K562 (cell line): ENCODE measurements around the gene PIM3. TPM values are rescaled to one million over a fixed set of nuclear protein-coding genes. Genes with fewer than 3 reads are reported as not detected.

ENCODE experiments used
- ATAC-seq: fragments of 200-7000 bp; cut with Tn5 transposase; 3 replicates; pipeline ENCODE4 v1.9.1; 2020; ENCODE audit warnings: moderate library complexity
- BruUV-seq: library from RNA; stranded (reverse); fragments of 400-500 nt; replicated peaks from 2 replicates; lab custom pipeline; 2021; lab: Mats Ljungman, UMichigan
- CTCF ChIA-PET: fragments of 300-600 bp; formaldehyde crosslinking; extraction: SDS; loops from one replicate; lab custom pipeline; 2021; ENCODE audit warnings: low intra/inter-chr PET ratio; lab: Yijun Ruan, JAX
- POLR2A ChIA-PET: fragments of 300-600, 350-650 bp; sonication (Branson Sonifier 250); formaldehyde crosslinking; extraction: SDS; loops from one replicate; lab custom pipeline; 2021; ENCODE audit warnings: antibody characterized with exemption, inconsistent platforms; lab: Yijun Ruan, JAX
- DNase-seq, 4 experiments: peaks; one replicate each; pipeline versions ENCODE4 v3.0.0 to v3.0.0-alpha.2; 2011 to 2018; ENCODE audit warnings: low spot score in 3 of 4, mixed read lengths in 3 of 4; ENCODE audit errors: extremely low read depth in 1 of 4
- FAIRE-seq: peaks from 2 replicates; lab custom pipeline; 2011; peaks lifted over from hg19 to GRCh38; lab: Jason Lieb, UNC
- H2AFZ ChIP-seq: 2 replicates; pipeline ENCODE4 v1.6.0; 2011; ENCODE audit warnings: low read depth, low read length, control low read depth, inconsistent platforms
- H3K27ac ChIP-seq: fragments of 200-600 bp; 3 replicates; pipeline ENCODE4 v1.8.0; 2011; ENCODE audit warnings: low read depth, mild to moderate bottlenecking, control low read depth, inconsistent platforms, low read length, moderate library complexity, mixed read lengths; ENCODE audit errors: extremely low read depth
- H3K27me3 ChIP-seq, 2 experiments: fragments of 300-600 bp in 1 of 2; 2 replicates in 1 of 2; 3 replicates in 1 of 2; pipeline versions ENCODE4 v1.6.0 to v1.8.0; 2011; ENCODE audit warnings: inconsistent platforms in 2 of 2, low read length in 2 of 2, mild to moderate bottlenecking in 1 of 2, mixed read lengths in 1 of 2, moderate library complexity in 1 of 2; ENCODE audit not compliant: control insufficient read depth in 2 of 2, insufficient read depth in 2 of 2
- H3K36me3 ChIP-seq: fragments of 300-600 bp; 3 replicates; pipeline ENCODE4 v1.8.0; 2011; ENCODE audit warnings: mild to moderate bottlenecking, low read length, inconsistent platforms; ENCODE audit not compliant: control insufficient read depth, insufficient read depth
- H3K4me1 ChIP-seq, 2 experiments: fragments of 200-600 bp in 1 of 2; replicated peaks in 1 of 2; 2 replicates in 1 of 2; 3 replicates in 1 of 2; pipeline versions ENCODE4 v1.5.1 to v1.8.0; 2011; ENCODE audit warnings: inconsistent platforms in 2 of 2, low read length in 2 of 2, mild to moderate bottlenecking in 1 of 2, mixed read lengths in 1 of 2, moderate library complexity in 1 of 2; ENCODE audit not compliant: control insufficient read depth in 2 of 2, insufficient read depth in 2 of 2
- H3K4me2 ChIP-seq: 2 replicates; pipeline ENCODE4 v1.6.1; 2011; ENCODE audit warnings: low read length, control low read depth, inconsistent platforms, mixed read lengths; ENCODE audit not compliant: insufficient read depth
- H3K4me3 ChIP-seq: fragments of 200-600 bp; sonication (generic), shearing (Covaris generic); 2 replicates; pipeline ENCODE4 v1.5.1; 2016; ENCODE audit warnings: control low read depth, inconsistent platforms
- H3K79me2 ChIP-seq: fragments of 200-600 bp; 3 replicates; pipeline ENCODE4 v1.8.0; 2011; ENCODE audit warnings: low read length, inconsistent platforms; ENCODE audit not compliant: control insufficient read depth, insufficient read depth
- H3K9ac ChIP-seq, 2 experiments: 2 replicates each; pipeline versions ENCODE4 v1.6.0 to v1.6.1; 2011; ENCODE audit warnings: low read depth in 2 of 2, low read length in 2 of 2, control low read depth in 1 of 2, inconsistent platforms in 1 of 2, mild to moderate bottlenecking in 1 of 2, mixed read lengths in 1 of 2; ENCODE audit not compliant: insufficient read depth in 1 of 2
- H3K9me1 ChIP-seq: one replicate; pipeline ENCODE4 v1.6.0; 2011; ENCODE audit warnings: inconsistent platforms, mild to moderate bottlenecking, low read length, moderate library complexity; ENCODE audit not compliant: control insufficient read depth, insufficient read depth
- H3K9me3 ChIP-seq: replicated peaks from 2 replicates; pipeline ENCODE4 v1.5.1; 2011; ENCODE audit warnings: low read depth, low read length, inconsistent platforms; ENCODE audit not compliant: control insufficient read depth, insufficient read depth
- H4K20me1 ChIP-seq: replicated peaks from 2 replicates; pipeline ENCODE4 v1.6.1; 2011; ENCODE audit warnings: low read length, inconsistent platforms, mixed read lengths; ENCODE audit not compliant: control insufficient read depth, insufficient read depth
- ATF6 ChIP-seq: sonication (generic); formaldehyde crosslinking; IDR thresholded peaks from 2 replicates; pipeline ENCODE4 v1.4.0; 2020; ENCODE audit warnings: mild to moderate bottlenecking, missing genetic modification reagents
- CEBPG ChIP-seq, 3 experiments: fragments of 200-800 bp in 1 of 3; sonication (Bioruptor generic) in 1 of 3; sonication (generic) in 1 of 3; formaldehyde crosslinking in 1 of 3; IDR thresholded peaks in 2 of 3; conservative IDR thresholded peaks in 1 of 3; 2 replicates each; pipeline versions ENCODE4 v1.6.1 to v1.8.0; 2016 to 2022; ENCODE audit warnings: missing compliant biosample characterization in 2 of 3, missing genetic modification characterization in 2 of 3, mild to moderate bottlenecking in 1 of 3, missing genetic modification reagents in 1 of 3
- ELF4 ChIP-seq: fragments of 450-650 bp; formaldehyde crosslinking; IDR thresholded peaks from 2 replicates; pipeline ENCODE4 v1.4.0; 2022; ENCODE audit warnings: missing genetic modification characterization
- HDAC2 ChIP-seq: fragments of 450-650 bp; IDR thresholded peaks from 2 replicates; pipeline ENCODE4 v1.6.1; 2016; ENCODE audit warnings: mild to moderate bottlenecking
- HNRNPUL1 ChIP-seq: fragments of 200-400 bp; formaldehyde crosslinking; IDR thresholded peaks from 2 replicates; pipeline ENCODE4 v1.6.1; 2017; ENCODE audit warnings: low read length
- JUNB ChIP-seq: fragments of 450-650 bp; formaldehyde crosslinking; conservative IDR thresholded peaks from 2 replicates; pipeline ENCODE4 v1.4.0; 2020; ENCODE audit warnings: mild to moderate bottlenecking
- KLF1 ChIP-seq: fragments of 450-650 bp; IDR thresholded peaks from 2 replicates; pipeline ENCODE4 v1.6.1; 2016; ENCODE audit warnings: missing genetic modification characterization, missing compliant biosample characterization
- L3MBTL2 ChIP-seq: fragments of 450-650 bp; IDR thresholded peaks from 2 replicates; pipeline ENCODE4 v1.6.1; 2016; ENCODE audit warnings: mild to moderate bottlenecking, moderate library complexity
- MITF ChIP-seq: IDR thresholded peaks from 2 replicates; pipeline ENCODE4 v1.6.1; 2014; ENCODE audit warnings: antibody characterized with exemption
- MYC ChIP-seq, 2 experiments: fragments of 250-450 bp in 1 of 2; sonication (Bioruptor Pico) in 1 of 2; IDR thresholded peaks; 2 replicates each; pipeline versions ENCODE4 v1.5.1 to v1.6.1; 2012 to 2021; ENCODE audit warnings: low read depth in 2 of 2, borderline replicate concordance in 1 of 2, improper control_type of control experiment in 1 of 2, low read length in 1 of 2, mild to moderate bottlenecking in 1 of 2, moderate library complexity in 1 of 2
- PML ChIP-seq: IDR thresholded peaks from 2 replicates; pipeline ENCODE4 v1.6.1; 2012; ENCODE audit warnings: low read length, inconsistent platforms
- POLR2AphosphoS5 ChIP-seq: IDR thresholded peaks from 2 replicates; pipeline ENCODE4 v1.6.1; 2011; ENCODE audit warnings: mild to moderate bottlenecking, low read depth, low read length, moderate library complexity; ENCODE audit not compliant: control insufficient read depth, insufficient read depth
- RB1 ChIP-seq: fragments of 450-650 bp; IDR thresholded peaks from 2 replicates; pipeline ENCODE4 v1.6.1; 2017; ENCODE audit warnings: low read depth, mild to moderate bottlenecking
- SNRNP70 ChIP-seq: fragments of 200-400 bp; formaldehyde crosslinking; optimal IDR thresholded peaks from 2 replicates; pipeline ENCODE3; 2017; ENCODE audit warnings: low read depth, low read length
- ZBTB26 ChIP-seq: fragments of 450-650 bp; formaldehyde crosslinking; IDR thresholded peaks from 2 replicates; pipeline ENCODE4 v1.4.0; 2022; ENCODE audit warnings: missing genetic modification characterization
- ZNF143 ChIP-seq: sonication (generic); formaldehyde crosslinking; IDR thresholded peaks from 2 replicates; pipeline ENCODE4 v1.9.0; 2022; ENCODE audit warnings: mild to moderate bottlenecking, missing genetic modification reagents
- ZNF217 ChIP-seq: sonication (generic); formaldehyde crosslinking; IDR thresholded peaks from 2 replicates; pipeline ENCODE4 v1.8.0; 2022; ENCODE audit warnings: mild to moderate bottlenecking, missing genetic modification reagents
- WGBS: fragments of 100-300 bp; shearing (Covaris generic); methylation state at CpG from one replicate; pipeline ENCODE4 v1.1.6; 2016; ENCODE audit warnings: low coverage, mixed read lengths; ENCODE audit not compliant: insufficient coverage; ENCODE audit errors: missing lambda C conversion rate; 5-methylcytosine and 5-hydroxymethylcytosine counted together
- in situ Hi-C: fragments of 300-500 bp; cut with MboI; formaldehyde crosslinking; loops from 4 replicates; pipeline ENCODE4 v1.15.0; 2018; ENCODE audit warnings: inconsistent platforms, mixed read lengths
- intact Hi-C: fragments of 100-400 bp; cut with micrococcal nuclease; formaldehyde crosslinking; loops from 2 replicates; pipeline ENCODE4 v1.14.2; 2022
- polyA plus RNA-seq, 8 experiments: library from polyadenylated mRNA; depleted of rRNA in 4 of 8; stranded (reverse) in 5 of 8; unstranded in 3 of 8; fragments of >200 nt; fragmentation: Nextera tagmentation in 2 of 8; fragmentation: Illumina TruSeq in 1 of 8; extraction: Ambion mirVana in 2 of 8; extraction: Trizol in 1 of 8; gene quantifications; 2 replicates each; pipeline versions ENCODE4 v1.2.1 to v1.2.3, GENCODE V29; 2011 to 2014; ENCODE audit warnings: inconsistent platforms in 1 of 8, missing spikeins in 1 of 8
- total RNA-seq, 7 experiments: library from RNA; depleted of rRNA in 6 of 7; stranded (reverse); fragments of >200 nt in 6 of 7; fragmentation: Illumina TruSeq in 2 of 7; extraction: Trizol in 2 of 7; gene quantifications; 2 replicates each; pipeline versions ENCODE4 v1.2.1 to v1.2.3, GENCODE V29; 2011 to 2021; ENCODE audit warnings: low replicate concordance in 1 of 7
- TF ChIP-seq, protein P1 (sequence below): fragments of 450-650 bp; formaldehyde crosslinking; IDR thresholded peaks from 2 replicates; pipeline ENCODE4 v1.4.0; 2020; ENCODE audit warnings: mild to moderate bottlenecking

PIM3 gene
- total and polyA plus RNA-seq, 9 of the 15 experiments (the other 6 are each of a cell fraction or from before 2014, with no cell fraction given): 0.24 to 40.5 (median 5.3) TPM

GRCh38 chr22:49944399-49944891, 16.1 kb upstream of the PIM3 start:
- FAIRE-seq: no peak
- in situ Hi-C loops (no loop called here), intact Hi-C loops (no loop called here)
- DNase-seq: no peak
- peak overlapping the region; percentile 68; the same call in 2 of the 3 replicates for H3K27ac ChIP-seq
- no peak overlapping the region for H3K4me2 ChIP-seq
- no peaks in the 10 kb centered on the region for H3K27me3 ChIP-seq
- no peak for ATAC-seq
- ChIA-PET CTCF (no interaction called here), POLR2A (interaction anchor here (0.7 kb wide), 1 partner anchor 53 kb away, joined by 3 read pairs; no protein-coding TSS in a partner anchor)
- no peaks in the 10 kb centered on the region for H3K36me3 ChIP-seq
- H3K9me3 ChIP-seq: no peaks in the 10 kb centered on the region
- WGBS: 92% methylated on average over 2 of the region's 13 CpGs
- H3K4me1 ChIP-seq: peaks cover 8 to 71% of the 10 kb centered on the region in 2 experiments; a peak in 3 of 5 replicates
- no peaks in the 10 kb centered on the region for H4K20me1 ChIP-seq
- H3K9ac ChIP-seq: peak overlapping the region in 1 of 2 experiments; percentile 69; a peak in 1 of 4 replicates
- no TSS peak for BruUV-seq
- no peaks in the 10 kb centered on the region for H3K9me1 ChIP-seq
- no peak overlapping the region for H3K4me3 ChIP-seq
- H2AFZ ChIP-seq: no peak overlapping the region
- H3K79me2 ChIP-seq: no peaks in the 10 kb centered on the region
- no peak for TF ChIP-seq POLR2AphosphoS5
- TF ChIP-seq JUNB (CRISPR knock-in tag): no peak
- no peak for TF ChIP-seq L3MBTL2
- no peak for TF ChIP-seq ATF6 (CRISPR knock-in tag)
- TF ChIP-seq ZNF143: no peak
- no peak for TF ChIP-seq ELF4 (CRISPR knock-in tag)
- no peak for TF ChIP-seq SNRNP70
- TF ChIP-seq PML: no peak
- TF ChIP-seq, protein P1, sequence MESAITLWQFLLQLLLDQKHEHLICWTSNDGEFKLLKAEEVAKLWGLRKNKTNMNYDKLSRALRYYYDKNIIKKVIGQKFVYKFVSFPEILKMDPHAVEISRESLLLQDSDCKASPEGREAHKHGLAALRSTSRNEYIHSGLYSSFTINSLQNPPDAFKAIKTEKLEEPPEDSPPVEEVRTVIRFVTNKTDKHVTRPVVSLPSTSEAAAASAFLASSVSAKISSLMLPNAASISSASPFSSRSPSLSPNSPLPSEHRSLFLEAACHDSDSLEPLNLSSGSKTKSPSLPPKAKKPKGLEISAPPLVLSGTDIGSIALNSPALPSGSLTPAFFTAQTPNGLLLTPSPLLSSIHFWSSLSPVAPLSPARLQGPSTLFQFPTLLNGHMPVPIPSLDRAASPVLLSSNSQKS (CRISPR knock-in tag): no peak
- no peak for TF ChIP-seq MYC (IDR thresholded peaks at IDR 0.05; ENCODE audit: low read depth, low read length)
- no peak for TF ChIP-seq MYC (CRISPR knock-in tag; IDR thresholded peaks at IDR 0.05; ENCODE audit: borderline replicate concordance, low read depth)
- TF ChIP-seq KLF1 (tag): no peak
- no peak for TF ChIP-seq ZNF217
- no peak for TF ChIP-seq MITF
- TF ChIP-seq RB1: no peak
- TF ChIP-seq HNRNPUL1: no peak
- no peak for TF ChIP-seq CEBPG (CRISPR knock-in tag; IDR thresholded peaks at IDR 0.05)
- TF ChIP-seq CEBPG (tag; conservative IDR thresholded peaks at IDR 0.05 in 1 of 2, IDR thresholded peaks at IDR 0.05 in 1 of 2): no peak
- no peak for TF ChIP-seq HDAC2
- TF ChIP-seq ZBTB26 (CRISPR knock-in tag): no peak
